ENCODE measurements around the gene CFAP46.

DNA sequence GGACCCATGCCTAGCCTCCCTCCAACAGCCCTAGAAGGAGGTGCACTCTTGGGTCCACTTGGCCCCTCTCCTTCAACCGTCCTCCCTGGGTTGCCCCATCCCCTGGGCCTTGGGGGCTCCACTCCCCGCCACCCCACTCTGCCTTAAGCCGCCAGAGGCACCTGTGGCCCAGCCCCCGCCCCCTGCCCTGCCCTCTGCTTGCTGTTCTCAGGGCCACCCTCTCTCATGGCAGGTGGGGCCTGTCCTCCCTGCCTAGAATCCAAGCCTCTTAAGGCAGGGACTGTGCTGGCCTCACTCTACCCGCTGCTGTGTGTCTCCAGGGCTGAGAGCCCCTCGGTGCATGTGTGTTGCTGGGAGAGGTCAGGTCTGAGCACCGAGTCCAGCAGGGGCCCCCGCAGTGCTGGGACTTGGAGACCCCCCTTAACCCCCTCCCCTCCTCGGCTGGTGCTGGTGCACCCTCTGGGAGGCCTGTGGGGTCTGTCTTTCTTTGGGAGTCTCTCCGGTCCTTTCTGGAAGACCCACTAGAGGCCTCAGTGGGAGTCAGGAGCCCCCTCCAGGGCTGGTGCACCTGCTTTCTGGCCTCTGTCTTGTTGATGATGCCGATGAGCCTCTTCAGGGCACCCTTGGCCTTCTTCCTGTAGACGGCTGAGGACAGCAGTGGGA lies 43.8 kb downstream of the CFAP46 start:
- TF ChIP-seq GATA2 (IDR thresholded peaks at IDR 0.05; ENCODE audit: low read depth, low read length) (no peak), GATA3 (IDR thresholded peaks at IDR 0.05; ENCODE audit: low read depth, low read length) (no peak)

Measured in SH-SY5Y (cell line).